NCI-H82 (cell line): Measurements from ENCODE around the gene PHGDH.
"Not testable (repeated sequence)": the region's sequence is repeated elsewhere in the genome, so short reads cannot be mapped to it uniquely, and the experiment has no call there.

Source experiments
- DNase-seq: peaks from one replicate; lab custom pipeline; 2025; lab: John Stamatoyannopoulos, UW

PHGDH gene

DNA sequence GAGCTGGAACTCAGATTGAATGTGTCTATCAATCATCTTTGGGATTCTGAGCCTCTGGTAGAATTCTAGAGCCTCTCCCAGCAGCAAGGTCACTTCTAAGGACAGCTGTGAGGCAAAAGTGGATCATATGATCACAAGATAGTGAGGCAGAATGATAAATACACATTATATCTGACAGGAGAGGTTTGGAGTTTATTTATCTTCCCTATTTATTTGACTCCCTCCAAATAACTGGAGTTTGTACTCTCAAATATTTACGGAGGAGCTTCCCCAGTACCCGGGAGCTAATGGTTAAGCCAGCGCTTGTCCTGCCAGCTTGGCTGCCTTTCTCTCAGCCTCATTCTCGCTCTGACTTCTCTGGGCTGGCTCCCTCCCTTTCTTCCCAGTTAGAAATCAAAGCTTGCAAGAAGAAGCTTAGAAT is 54.6 kb downstream of the PHGDH start:
- peak; percentile 51 for DNase-seq

DNA sequence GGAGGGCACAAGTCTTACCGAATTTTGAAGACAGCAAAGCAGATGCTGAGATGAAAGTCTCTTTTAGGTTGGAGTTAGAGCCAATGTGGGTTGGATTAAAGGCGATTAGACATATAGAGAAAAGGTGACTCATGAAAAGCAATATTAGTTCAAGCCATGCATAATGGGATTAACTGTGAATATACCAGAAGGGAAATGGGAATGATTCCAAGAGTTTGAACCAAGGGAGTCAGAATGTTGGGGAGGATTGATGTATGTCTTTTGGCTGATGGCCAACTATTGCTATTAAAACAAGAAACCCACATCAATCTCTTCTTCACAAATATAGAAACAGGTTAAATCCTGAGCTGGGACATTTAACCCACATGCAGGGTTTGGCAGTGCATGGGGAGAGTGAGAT is 55.8 kb downstream of the PHGDH start:
- DNase-seq = peak; percentile 93

GRCh38 chr1:119768778-119769177 is 57.0 kb downstream of the PHGDH start, which contains the start of gene HMGCS2:
HMGCS2 (minus strand) TSS chr1:119768905; CDS start chr1:119768844, 61 bp downstream.
- DNase-seq = no peak

DNA sequence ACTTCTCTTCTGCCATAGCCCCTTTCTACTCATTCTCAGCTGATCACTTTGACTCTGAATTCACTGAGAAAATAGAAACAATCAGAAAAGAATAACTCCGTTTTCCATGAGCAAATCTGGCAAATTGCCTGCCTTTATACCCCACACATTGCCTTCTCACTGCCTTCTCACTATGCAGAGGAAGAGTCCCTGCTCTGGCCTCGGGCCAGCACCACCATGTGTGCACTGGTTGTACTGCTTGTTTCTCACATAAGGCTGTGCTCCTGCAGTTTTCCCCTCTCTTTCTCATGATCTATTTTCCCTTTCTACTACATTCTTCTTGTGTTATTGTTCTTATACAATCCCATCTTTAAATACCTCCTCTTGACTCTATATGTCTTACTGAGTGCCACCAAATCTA is 59.3 kb downstream of the PHGDH start:
- peak; percentile 62 for DNase-seq

DNA sequence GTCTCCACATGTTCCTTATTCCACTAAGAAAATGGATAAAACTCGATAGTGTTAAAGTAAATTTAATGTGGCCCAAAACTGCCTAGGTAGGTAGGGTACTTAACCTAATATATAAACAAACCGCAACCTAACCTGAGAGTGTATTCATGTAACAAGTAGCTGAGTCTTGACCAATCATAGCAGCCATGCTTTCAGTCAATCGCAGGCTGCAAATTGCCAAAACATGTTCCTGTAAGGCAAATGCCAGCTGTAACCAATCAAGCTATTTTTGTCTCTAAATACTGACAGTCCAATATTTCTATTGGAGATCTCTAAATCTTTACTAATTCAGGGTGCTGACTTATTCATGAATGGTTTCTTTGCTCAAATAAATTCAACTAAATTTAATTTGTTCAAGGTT is 60.0 kb downstream of the PHGDH start:
- DNase-seq = no peak

GRCh38 chr1:119772298-119772697 is 60.6 kb downstream of the PHGDH start:
- DNase-seq = no peak

GRCh38 chr1:119773711-119774241 is 62.0 kb downstream of the PHGDH start:
- DNase-seq = peak; percentile 89

DNA sequence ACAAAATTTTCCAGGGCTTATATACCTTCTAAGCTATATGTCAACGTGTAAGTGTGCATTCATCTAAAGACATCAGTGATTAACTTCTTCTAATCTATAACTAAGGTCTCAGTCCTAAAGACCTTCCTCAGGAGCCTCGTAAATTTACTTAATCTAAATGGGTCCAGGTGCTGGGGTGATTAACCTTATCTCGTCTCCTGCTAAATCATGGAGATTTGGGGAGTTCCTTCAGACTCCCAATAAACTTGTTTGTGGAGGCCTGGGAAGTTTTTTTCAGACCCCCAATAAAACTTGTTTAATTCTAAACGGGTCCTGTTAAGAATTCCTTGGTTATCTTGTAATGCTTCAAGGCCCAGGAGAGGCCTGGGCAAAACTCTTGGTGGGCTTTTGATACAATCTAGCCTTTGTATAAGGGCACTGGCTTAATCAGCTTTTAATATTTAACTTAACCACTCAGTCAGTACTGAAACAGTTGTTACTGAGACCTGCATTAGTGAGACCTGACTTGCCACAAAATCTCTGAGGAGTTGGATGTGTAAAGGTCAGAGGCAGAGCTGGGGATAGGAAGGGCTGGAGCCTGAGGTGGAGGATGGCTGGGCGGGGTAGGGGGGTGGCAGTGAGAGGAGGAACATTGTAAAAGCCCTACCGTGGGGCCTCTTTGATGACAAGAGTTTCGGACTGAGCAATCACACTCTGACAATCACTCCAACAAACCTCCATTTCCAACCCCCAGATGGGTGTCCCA is 63.2 kb downstream of the PHGDH start:
- DNase-seq = peak; percentile 90

DNA sequence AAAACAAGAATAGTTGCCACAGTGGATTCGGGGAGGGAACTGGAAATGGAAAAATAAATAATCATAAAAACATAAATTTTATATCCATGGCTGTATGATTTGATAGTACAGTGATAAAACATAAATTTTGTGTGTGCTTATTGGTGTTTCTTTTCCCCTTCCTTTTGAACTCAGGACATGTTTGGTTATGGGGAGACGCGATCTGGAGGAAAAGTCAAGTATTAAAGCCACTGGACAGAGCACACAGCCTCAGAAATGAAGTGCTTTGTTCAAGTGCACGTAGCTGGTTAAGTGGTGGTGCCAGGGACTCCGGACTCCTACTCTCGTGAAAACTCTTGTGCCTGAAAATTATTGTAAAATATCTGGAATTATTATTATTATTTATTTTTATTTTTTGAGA is 66.6 kb downstream of the PHGDH start:
- no peak for DNase-seq

DNA sequence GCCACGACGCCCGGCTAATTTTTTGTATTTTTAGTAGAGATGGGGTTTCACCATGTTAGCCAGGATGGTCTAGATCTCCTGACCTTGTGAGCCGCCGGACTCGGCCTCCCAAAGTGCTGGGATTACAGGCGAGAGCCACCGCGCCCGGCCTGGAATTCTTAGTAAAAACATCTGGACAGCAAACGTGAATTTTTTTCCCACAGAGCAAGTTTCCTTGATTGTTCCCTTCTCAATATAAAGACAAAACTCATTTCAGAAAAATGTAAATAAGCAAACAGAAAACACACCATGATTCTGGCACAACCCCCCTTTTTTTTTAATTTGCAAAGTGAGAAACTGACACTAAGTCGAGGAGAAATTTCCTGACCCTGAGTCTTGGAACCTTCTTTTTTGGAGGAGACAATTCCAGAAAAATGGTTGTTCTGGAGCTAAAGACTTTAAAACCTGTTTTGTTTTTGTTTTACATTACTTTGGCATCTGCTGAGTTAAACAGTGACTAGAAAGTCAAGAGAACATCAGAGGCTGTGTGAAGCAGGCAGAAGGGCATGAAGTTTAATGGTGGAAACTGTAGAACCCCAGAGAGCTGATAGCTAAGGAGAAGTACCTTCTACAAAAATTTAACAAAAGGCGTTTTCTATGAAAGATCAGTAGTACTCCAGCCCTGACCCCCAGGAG is 67.3 kb downstream of the PHGDH start:
- no peak for DNase-seq

DNA sequence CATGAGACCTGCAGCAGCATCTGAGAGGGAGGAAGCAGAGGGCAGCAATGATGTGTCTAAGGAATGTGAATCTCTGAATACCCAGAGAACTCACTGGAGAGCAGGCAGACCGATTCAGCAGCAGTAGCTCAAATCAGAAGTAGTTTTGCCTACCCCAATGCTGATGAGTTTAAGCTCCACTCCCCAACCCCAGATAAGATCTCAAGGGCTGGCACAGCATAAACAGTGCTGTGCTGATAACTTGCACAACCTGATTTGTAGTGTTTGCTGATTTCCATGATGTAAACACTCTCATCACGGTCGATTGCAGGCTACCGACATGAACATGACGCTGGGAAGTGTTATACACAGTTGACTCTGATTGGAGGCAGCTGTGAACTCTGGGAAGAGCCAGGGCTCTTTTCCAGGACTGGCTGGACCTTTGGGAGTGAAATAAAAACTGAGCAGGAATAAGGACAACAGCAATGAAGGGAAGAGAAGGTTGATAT is 68.2 kb downstream of the PHGDH start:
- DNase-seq = no peak

GRCh38 chr1:119781434-119782210 is 69.9 kb downstream of the PHGDH start:
- no peak for DNase-seq

- DNase-seq = no peak
Measured at GRCh38 chr1:119782631-119783325, 71.0 kb downstream of the PHGDH start.

DNA sequence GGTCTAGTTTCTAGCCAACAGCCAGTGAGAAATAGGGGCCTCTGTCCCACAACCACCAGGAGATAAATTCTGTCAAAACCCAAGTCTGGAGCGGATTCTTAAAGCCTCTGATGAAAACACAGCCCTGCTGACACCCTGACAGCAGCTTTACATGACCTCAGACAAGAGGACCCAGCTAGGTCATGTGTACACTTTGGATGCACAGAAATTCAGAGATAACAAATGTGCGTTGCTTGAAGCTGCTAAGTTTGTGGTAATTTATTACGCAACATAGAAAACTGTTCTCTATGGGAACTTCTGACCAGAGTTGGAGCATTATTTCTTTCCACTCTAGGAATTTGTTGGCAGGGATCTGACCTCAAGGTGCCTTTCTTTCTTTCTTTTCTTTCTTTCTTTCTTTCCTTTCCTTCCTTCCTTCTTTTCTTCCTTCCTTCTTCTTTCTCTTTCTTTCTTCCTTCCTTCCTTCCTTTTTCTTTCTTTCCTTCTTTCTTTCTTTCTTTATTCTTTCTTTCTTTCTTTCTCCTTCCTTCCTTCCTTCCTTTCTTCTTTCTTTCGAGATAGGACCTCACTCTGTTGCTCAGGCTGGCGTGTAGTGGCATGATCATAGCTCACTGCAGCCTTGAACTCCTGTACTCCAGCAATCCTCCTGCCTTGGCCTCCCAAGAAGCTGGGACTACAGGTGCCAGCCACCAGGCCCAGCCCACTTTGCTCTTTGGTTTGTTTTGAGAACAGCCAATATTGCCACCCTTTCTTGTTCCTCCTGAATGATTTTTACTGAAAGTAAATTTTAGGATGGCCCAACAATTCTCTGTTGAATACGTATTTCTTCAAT is 71.8 kb downstream of the PHGDH start:
- DNase-seq = no peak

DNA sequence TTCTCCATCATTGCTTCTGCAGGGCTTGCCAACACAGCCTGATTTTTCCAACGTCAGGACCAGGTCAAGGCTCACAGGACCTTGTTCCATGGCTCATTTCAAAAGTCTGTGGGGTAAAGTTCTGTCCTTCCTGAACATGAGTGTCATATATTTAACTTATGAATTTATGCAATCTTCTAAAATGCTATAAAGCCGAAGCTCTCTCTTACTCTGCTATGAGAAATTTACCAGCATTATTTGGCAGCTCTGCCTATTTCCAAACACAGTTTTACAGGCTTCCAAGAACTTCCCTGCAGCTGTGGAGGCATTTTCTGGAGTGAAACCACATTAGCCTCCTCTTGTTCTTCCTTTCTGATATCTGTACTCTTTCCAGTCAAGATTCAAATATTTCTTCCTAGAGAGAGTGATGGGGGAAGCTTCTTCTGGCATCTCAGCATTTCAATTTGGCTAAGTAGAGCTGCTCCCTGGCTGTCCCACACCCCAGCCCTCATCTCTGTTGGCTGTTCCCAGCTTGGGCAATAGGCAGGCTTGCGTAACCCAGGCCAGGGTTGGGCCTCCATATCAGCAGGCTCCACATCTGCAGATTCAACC is 72.6 kb downstream of the PHGDH start:
- no peak for DNase-seq

GRCh38 chr1:119786046-119786445 is 74.3 kb downstream of the PHGDH start:
- DNase-seq = not testable (repeated sequence)

DNA sequence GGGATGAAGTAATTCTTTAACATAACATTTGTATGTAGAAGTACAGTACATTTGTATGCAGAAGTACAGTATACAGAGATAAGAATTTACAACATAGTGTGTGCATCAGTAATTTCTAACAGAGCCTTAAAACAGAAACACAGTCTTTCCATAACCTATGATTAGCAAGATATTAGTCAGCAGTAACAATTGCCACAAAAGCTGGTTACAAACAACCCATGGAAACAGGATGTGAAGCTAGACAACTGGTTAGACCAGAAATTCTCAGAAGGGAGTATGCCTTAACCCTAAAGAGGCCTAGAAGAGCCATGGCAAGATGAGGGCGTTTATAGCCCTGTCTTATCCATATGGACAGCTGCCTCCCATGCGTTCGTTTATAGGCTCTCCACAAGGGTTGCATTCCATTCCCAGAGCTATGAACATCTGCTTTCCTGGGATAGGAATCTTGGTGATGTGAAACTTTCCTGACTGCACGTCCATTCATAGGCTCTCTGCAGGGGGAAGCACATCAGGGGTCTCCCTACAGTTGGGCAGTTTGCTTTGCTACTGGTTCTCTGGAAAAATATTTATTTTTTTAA is 74.8 kb downstream of the PHGDH start:
- DNase-seq = peak; percentile 5

GRCh38 chr1:119787776-119788175 is 76.0 kb downstream of the PHGDH start:
- no peak for DNase-seq

GRCh38 chr1:119790451-119791198 is 78.9 kb downstream of the PHGDH start:
- no peak for DNase-seq
